PC-3 (cell line): ENCODE data around the gene AUTS2. TPM values are rescaled to one million over a fixed set of nuclear protein-coding genes. Genes with fewer than 3 reads are reported as not detected.

Experiments used
- ATAC-seq: fragments of 200-7000 bp; cut with Tn5 transposase; 2 replicates; pipeline ENCODE4 v1.9.1; 2020; ENCODE audit warnings: mild to moderate bottlenecking, moderate library complexity
- BruUV-seq: library from RNA; stranded (reverse); fragments of 400-500 nt; replicated peaks from 2 replicates; lab custom pipeline; 2021; lab: Mats Ljungman, UMichigan
- CTCF ChIA-PET: fragments of 300-600 bp; sonication (Branson Sonifier 250); formaldehyde crosslinking; loops from one replicate; lab custom pipeline; 2022; ENCODE audit warnings: antibody characterized with exemption; lab: Charles Lee
- POLR2A ChIA-PET: fragments of 300-600 bp; sonication (Branson Sonifier 250); formaldehyde crosslinking; loops from one replicate; lab custom pipeline; 2022; ENCODE audit warnings: antibody characterized with exemption; ENCODE audit not compliant: unreplicated experiment; lab: Charles Lee
- DNase-seq: peaks from one replicate; pipeline ENCODE4 v3.0.0-alpha.2; 2015
- H2AFZ ChIP-seq: fragments of 300-600 bp; sonication (generic); 2 replicates; pipeline ENCODE4 v1.6.0; 2016; ENCODE audit warnings: antibody characterized with exemption, low read length
- H3F3A ChIP-seq: fragments of 300-600 bp; sonication (generic); one replicate; pipeline ENCODE4 v1.6.0; 2017; ENCODE audit warnings: antibody characterized with exemption, low read length, control low read depth, mild to moderate bottlenecking; ENCODE audit not compliant: unreplicated experiment
- H3K27ac ChIP-seq: fragments of 300-600 bp; sonication (generic); 2 replicates; pipeline ENCODE4 v1.5.1; 2016; ENCODE audit warnings: mild to moderate bottlenecking, low read length
- H3K27me3 ChIP-seq: fragments of 300-600 bp; sonication (generic); 2 replicates; pipeline ENCODE4 v1.6.1; 2016; ENCODE audit warnings: low read length, mixed read lengths
- H3K36me3 ChIP-seq: fragments of 300-600 bp; sonication (generic); 2 replicates; pipeline ENCODE4 v1.6.1; 2016; ENCODE audit warnings: low read depth, mixed run types, low read length, mixed read lengths
- H3K4me1 ChIP-seq: fragments of 300-600 bp; sonication (generic); 2 replicates; pipeline ENCODE4 v1.5.1; 2016; ENCODE audit warnings: low read length; ENCODE audit not compliant: insufficient read depth
- H3K4me2 ChIP-seq: fragments of 300-600 bp; sonication (generic); 2 replicates; pipeline ENCODE4 v1.6.0; 2016; ENCODE audit warnings: low read length
- H3K4me3 ChIP-seq: fragments of 300-600 bp; sonication (generic); 2 replicates; pipeline ENCODE4 v1.5.1; 2016; ENCODE audit warnings: mild to moderate bottlenecking, low read length, mixed read lengths
- H3K79me2 ChIP-seq: fragments of 300-600 bp; sonication (generic); 2 replicates; pipeline ENCODE4 v1.6.1; 2017; ENCODE audit warnings: low read length, mixed read lengths
- H3K9ac ChIP-seq: fragments of 300-600 bp; sonication (generic); 2 replicates; pipeline ENCODE4 v1.6.0; 2016; ENCODE audit warnings: mild to moderate bottlenecking, low read length
- H3K9me2 ChIP-seq: fragments of 300-600 bp; sonication (generic); replicated peaks from 2 replicates; pipeline ENCODE4 v1.6.1; 2016; ENCODE audit warnings: mixed run types, low read length, mixed read lengths
- H3K9me3 ChIP-seq: fragments of 300-600 bp; sonication (generic); 2 replicates; pipeline ENCODE4 v1.6.1; 2016; ENCODE audit warnings: low read length, mixed read lengths
- H4K20me1 ChIP-seq: fragments of 300-600 bp; sonication (generic); 2 replicates; pipeline ENCODE4 v1.6.1; 2016; ENCODE audit warnings: low read length, mixed read lengths
- CTCF ChIP-seq: fragments of 300-600 bp; sonication (generic); conservative IDR thresholded peaks from 2 replicates; pipeline ENCODE4 v1.5.1; 2017; ENCODE audit warnings: antibody characterized with exemption, low read depth, mild to moderate bottlenecking, low read length
- EZH2 ChIP-seq: fragments of 300-600 bp; sonication (generic); IDR thresholded peaks from one replicate; pipeline ENCODE4 v1.6.1; 2017; ENCODE audit warnings: antibody characterized with exemption, mild to moderate bottlenecking, low read length; ENCODE audit not compliant: unreplicated experiment
- EZH2phosphoT487 ChIP-seq: fragments of 300-600 bp; sonication (generic); IDR thresholded peaks from 2 replicates; pipeline ENCODE4 v1.6.1; 2018; ENCODE audit warnings: mild to moderate bottlenecking, antibody characterized with exemption, low read length, borderline replicate concordance
- intact Hi-C: fragments of 100-400 bp; cut with micrococcal nuclease; formaldehyde crosslinking; loops from 2 replicates; pipeline ENCODE4 v1.9.0; 2023
- total RNA-seq: library from RNA; depleted of rRNA; stranded (reverse); fragments of >200 nt; gene quantifications from 2 replicates; pipeline ENCODE4 v1.2.3, GENCODE V29; 2014

Gene AUTS2
- total RNA-seq, 1 experiment from 2014 or later, result not detected

- Histone ChIP-seq H3K36me3 (no peaks in the 10 kb centered on the region), H3K4me3 (no peak overlapping the region), H3K27me3 (no peaks in the 10 kb centered on the region), H2AFZ (no peak overlapping the region), H3K4me2 (no peak overlapping the region), H3K79me2 (no peaks in the 10 kb centered on the region), H3K9ac (no peak overlapping the region), H3K27ac (no peak overlapping the region), H3F3A (no peaks in the 10 kb centered on the region), H3K9me3 (no peaks in the 10 kb centered on the region), H4K20me1 (no peaks in the 10 kb centered on the region), H3K9me2 (no peaks in the 10 kb centered on the region), H3K4me1 (no peaks in the 10 kb centered on the region)
- CTCF ChIA-PET, result no interaction called here
- intact Hi-C loops, result no loop called here
- no TSS peak for BruUV-seq
- no peak for ATAC-seq
- TF ChIP-seq CTCF, result no peak
- TF ChIP-seq EZH2phosphoT487, result no peak
- no peak for TF ChIP-seq EZH2
- no peak for DNase-seq
- POLR2A ChIA-PET, result no interaction called here
These were observed 229.3 kb downstream of the AUTS2 start for GRCh38 chr7:69827558-69827957.

- DNase-seq (no peak), ATAC-seq (no peak)
- intact Hi-C loops, result no loop called here
- H3K79me2 ChIP-seq, result no peaks in the 10 kb centered on the region
- H4K20me1 ChIP-seq, result no peaks in the 10 kb centered on the region
- H3K9me2 ChIP-seq, result no peaks in the 10 kb centered on the region
- H3K4me1 ChIP-seq, result no peaks in the 10 kb centered on the region
- H3K27me3 ChIP-seq, result no peaks in the 10 kb centered on the region
- H3K36me3 ChIP-seq, result no peaks in the 10 kb centered on the region
- H3F3A ChIP-seq, result no peaks in the 10 kb centered on the region
- TF ChIP-seq EZH2 (no peak), CTCF (no peak), EZH2phosphoT487 (no peak)
- ChIA-PET CTCF (no interaction called here), POLR2A (no interaction called here)
- H3K4me3 ChIP-seq, result no peak overlapping the region
- no peak overlapping the region for H3K9ac ChIP-seq
- BruUV-seq, result no TSS peak
- H2AFZ ChIP-seq, result no peak overlapping the region
- H3K27ac ChIP-seq, result no peak overlapping the region
- H3K9me3 ChIP-seq, result no peaks in the 10 kb centered on the region; the same call in 1 of the 2 replicates
- no peak overlapping the region for H3K4me2 ChIP-seq
These were observed 234.1 kb downstream of the AUTS2 start for GRCh38 chr7:69832356-69832755.

- no peak for DNase-seq
- H3K4me1 ChIP-seq, result no peaks in the 10 kb centered on the region
- POLR2A ChIA-PET, result no interaction called here
- H3K36me3 ChIP-seq, result no peaks in the 10 kb centered on the region
- H2AFZ ChIP-seq, result no peak overlapping the region
- no peaks in the 10 kb centered on the region for H4K20me1 ChIP-seq
- H3K9me2 ChIP-seq, result no peaks in the 10 kb centered on the region
- BruUV-seq, result no TSS peak
- H3K4me2 ChIP-seq, result no peak overlapping the region
- TF ChIP-seq EZH2phosphoT487, result no peak
- no peaks in the 10 kb centered on the region for H3K79me2 ChIP-seq
- CTCF ChIA-PET, result no interaction called here
- intact Hi-C loops, result no loop called here
- no peak overlapping the region for H3K27ac ChIP-seq
- no peak overlapping the region for H3K4me3 ChIP-seq
- H3F3A ChIP-seq, result no peaks in the 10 kb centered on the region
- no peaks in the 10 kb centered on the region; the same call in 1 of the 2 replicates for H3K9me3 ChIP-seq
- no peak for ATAC-seq
- H3K9ac ChIP-seq, result no peak overlapping the region
- no peaks in the 10 kb centered on the region for H3K27me3 ChIP-seq
These were observed 235.7 kb downstream of the AUTS2 start for GRCh38 chr7:69833964-69834363.
